Hepatocyte (in vitro differentiated cells): ENCODE data around the gene ISYNA1. TPM values are rescaled to one million over a fixed set of nuclear protein-coding genes. Genes with fewer than 3 reads are reported as not detected.

ENCODE experiments used
- DNase-seq: peaks from one replicate; pipeline ENCODE4 v3.0.0-alpha.2; 2016; ENCODE audit warnings: low spot score
- H2AFZ ChIP-seq: fragments of 200-600 bp; sonication (generic); 2 replicates; pipeline ENCODE4 v1.6.0; 2016; ENCODE audit warnings: antibody characterized with exemption, mild to moderate bottlenecking
- H3K27ac ChIP-seq: fragments of 200-600 bp; sonication (generic); 2 replicates; pipeline ENCODE4 v1.5.1; 2016; ENCODE audit warnings: mild to moderate bottlenecking
- H3K27me3 ChIP-seq: fragments of 200-600 bp; sonication (generic); 2 replicates; pipeline ENCODE4 v1.6.1; 2016
- H3K36me3 ChIP-seq: fragments of 200-600 bp; sonication (generic); replicated peaks from 2 replicates; pipeline ENCODE4 v1.5.1; 2016; ENCODE audit warnings: low read depth; ENCODE audit not compliant: insufficient read depth
- H3K4me1 ChIP-seq: fragments of 200-600 bp; sonication (generic); 2 replicates; pipeline ENCODE4 v1.5.1; 2016; ENCODE audit warnings: mild to moderate bottlenecking, moderate library complexity; ENCODE audit not compliant: insufficient read depth
- H3K4me2 ChIP-seq: fragments of 200-600 bp; sonication (generic); 2 replicates; pipeline ENCODE4 v1.6.0; 2016
- H3K4me3 ChIP-seq: fragments of 200-600 bp; sonication (generic); 2 replicates; pipeline ENCODE4 v1.5.1; 2016; ENCODE audit warnings: mild to moderate bottlenecking
- H3K79me2 ChIP-seq: fragments of 200-600 bp; sonication (generic); 2 replicates; pipeline ENCODE4 v1.6.0; 2017; ENCODE audit warnings: mild to moderate bottlenecking
- H3K9me2 ChIP-seq: fragments of 200-600 bp; sonication (generic); replicated peaks from 2 replicates; pipeline ENCODE4 v1.6.0; 2017; ENCODE audit warnings: mild to moderate bottlenecking; ENCODE audit not compliant: insufficient read depth
- H3K9me3 ChIP-seq: fragments of 200-600 bp; sonication (generic); 2 replicates; pipeline ENCODE4 v1.5.1; 2016; ENCODE audit warnings: low read depth, mild to moderate bottlenecking
- H4K20me1 ChIP-seq: fragments of 200-600 bp; sonication (generic); 2 replicates; pipeline ENCODE4 v1.6.0; 2016; ENCODE audit warnings: mild to moderate bottlenecking; ENCODE audit not compliant: insufficient read depth, poor library complexity, severe bottlenecking
- EZH2 ChIP-seq: fragments of 200-600 bp; sonication (generic); IDR thresholded peaks from 2 replicates; pipeline ENCODE4 v1.6.1; 2016; ENCODE audit warnings: antibody characterized with exemption, mild to moderate bottlenecking, borderline replicate concordance
- EZH2phosphoT487 ChIP-seq: fragments of 200-600 bp; sonication (generic); IDR thresholded peaks from one replicate; pipeline ENCODE4 v1.6.1; 2018; ENCODE audit warnings: antibody characterized with exemption, mild to moderate bottlenecking, low read depth, moderate library complexity; ENCODE audit not compliant: unreplicated experiment, severe bottlenecking
- WGBS: methylation state at CpG from one replicate; pipeline ENCODE4 v1.1.6; 2016; ENCODE audit warnings: low lambda C conversion rate; ENCODE audit errors: missing lambda C conversion rate; 5-methylcytosine and 5-hydroxymethylcytosine counted together
- polyA plus RNA-seq: library from polyadenylated mRNA; unstranded; fragments of >200 nt; fragmentation: Nextera tagmentation; extraction: Ambion mirVana; gene quantifications from 2 replicates; pipeline ENCODE4 v1.2.1, GENCODE V29; 2016
- total RNA-seq: library from RNA; depleted of rRNA; stranded (reverse); fragments of >200 nt; gene quantifications from 2 replicates; pipeline ENCODE4 v1.2.3, GENCODE V29; 2014
- TF ChIP-seq, protein P1 (sequence below): fragments of 200-600 bp; sonication (generic); IDR thresholded peaks from 2 replicates; pipeline ENCODE4 v1.5.1; 2016; ENCODE audit warnings: antibody characterized with exemption, mild to moderate bottlenecking; ENCODE audit not compliant: poor library complexity

ISYNA1 gene
- total and polyA plus RNA-seq, 2 experiments from 2014 or later, result 51.5 to 144 TPM

DNA sequence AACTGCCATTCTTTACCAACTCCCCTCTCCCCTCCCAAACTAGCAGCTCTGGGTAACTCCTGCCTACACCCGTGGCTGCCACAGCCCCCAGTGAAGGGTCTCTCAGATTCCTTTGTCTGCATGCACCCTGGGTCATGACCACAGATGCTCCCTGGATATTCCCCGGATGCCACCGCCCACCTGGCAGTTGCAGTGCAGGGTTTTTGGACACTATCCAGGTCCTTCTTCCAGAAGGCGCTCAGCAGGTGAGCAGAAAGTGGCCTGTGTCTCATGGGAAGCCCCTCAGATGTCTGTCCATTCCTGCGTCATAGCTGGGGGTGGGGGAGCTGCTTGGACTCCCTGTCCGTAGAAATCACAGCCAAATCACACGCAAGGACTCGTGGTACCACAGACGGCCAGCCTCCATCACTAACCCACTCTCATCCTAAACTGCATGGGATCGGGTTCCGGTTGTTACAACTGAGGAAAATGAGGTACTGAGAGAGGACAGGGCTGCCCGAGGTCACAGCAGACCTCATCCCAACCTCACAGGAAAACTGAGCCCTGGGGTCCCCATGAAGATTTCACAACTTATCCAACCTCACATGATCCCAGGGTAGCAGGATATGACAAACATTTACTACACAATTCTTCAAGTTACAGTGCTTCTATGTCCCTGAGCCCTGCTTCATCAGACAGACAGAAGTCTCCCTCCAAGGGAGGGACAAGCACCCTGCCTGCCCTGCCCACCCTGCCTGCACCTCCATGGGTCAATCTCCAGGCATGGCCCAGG is 45.4 kb upstream of the ISYNA1 start:
- H3K79me2 ChIP-seq, result peaks cover 84% of the 10 kb centered on the region
- no peak overlapping the region for H3K27ac ChIP-seq
- no peaks in the 10 kb centered on the region for H3K36me3 ChIP-seq
- H3K4me3 ChIP-seq, result no peak overlapping the region
- H3K9me3 ChIP-seq, result no peaks in the 10 kb centered on the region
- H3K27me3 ChIP-seq, result no peaks in the 10 kb centered on the region
- no peak for DNase-seq
- peaks cover 35% of the 10 kb centered on the region for H3K4me1 ChIP-seq
- no peak overlapping the region for H3K4me2 ChIP-seq
- no peaks in the 10 kb centered on the region for H3K9me2 ChIP-seq
- TF ChIP-seq, protein P1, sequence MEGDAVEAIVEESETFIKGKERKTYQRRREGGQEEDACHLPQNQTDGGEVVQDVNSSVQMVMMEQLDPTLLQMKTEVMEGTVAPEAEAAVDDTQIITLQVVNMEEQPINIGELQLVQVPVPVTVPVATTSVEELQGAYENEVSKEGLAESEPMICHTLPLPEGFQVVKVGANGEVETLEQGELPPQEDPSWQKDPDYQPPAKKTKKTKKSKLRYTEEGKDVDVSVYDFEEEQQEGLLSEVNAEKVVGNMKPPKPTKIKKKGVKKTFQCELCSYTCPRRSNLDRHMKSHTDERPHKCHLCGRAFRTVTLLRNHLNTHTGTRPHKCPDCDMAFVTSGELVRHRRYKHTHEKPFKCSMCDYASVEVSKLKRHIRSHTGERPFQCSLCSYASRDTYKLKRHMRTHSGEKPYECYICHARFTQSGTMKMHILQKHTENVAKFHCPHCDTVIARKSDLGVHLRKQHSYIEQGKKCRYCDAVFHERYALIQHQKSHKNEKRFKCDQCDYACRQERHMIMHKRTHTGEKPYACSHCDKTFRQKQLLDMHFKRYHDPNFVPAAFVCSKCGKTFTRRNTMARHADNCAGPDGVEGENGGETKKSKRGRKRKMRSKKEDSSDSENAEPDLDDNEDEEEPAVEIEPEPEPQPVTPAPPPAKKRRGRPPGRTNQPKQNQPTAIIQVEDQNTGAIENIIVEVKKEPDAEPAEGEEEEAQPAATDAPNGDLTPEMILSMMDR, result no peak
- no peak for TF ChIP-seq EZH2phosphoT487
- no peak for TF ChIP-seq EZH2
- peaks cover 51% of the 10 kb centered on the region for H4K20me1 ChIP-seq
- H2AFZ ChIP-seq, result no peak overlapping the region
- WGBS, result 91% methylated on average over 12 of the region's 12 CpGs

DNA sequence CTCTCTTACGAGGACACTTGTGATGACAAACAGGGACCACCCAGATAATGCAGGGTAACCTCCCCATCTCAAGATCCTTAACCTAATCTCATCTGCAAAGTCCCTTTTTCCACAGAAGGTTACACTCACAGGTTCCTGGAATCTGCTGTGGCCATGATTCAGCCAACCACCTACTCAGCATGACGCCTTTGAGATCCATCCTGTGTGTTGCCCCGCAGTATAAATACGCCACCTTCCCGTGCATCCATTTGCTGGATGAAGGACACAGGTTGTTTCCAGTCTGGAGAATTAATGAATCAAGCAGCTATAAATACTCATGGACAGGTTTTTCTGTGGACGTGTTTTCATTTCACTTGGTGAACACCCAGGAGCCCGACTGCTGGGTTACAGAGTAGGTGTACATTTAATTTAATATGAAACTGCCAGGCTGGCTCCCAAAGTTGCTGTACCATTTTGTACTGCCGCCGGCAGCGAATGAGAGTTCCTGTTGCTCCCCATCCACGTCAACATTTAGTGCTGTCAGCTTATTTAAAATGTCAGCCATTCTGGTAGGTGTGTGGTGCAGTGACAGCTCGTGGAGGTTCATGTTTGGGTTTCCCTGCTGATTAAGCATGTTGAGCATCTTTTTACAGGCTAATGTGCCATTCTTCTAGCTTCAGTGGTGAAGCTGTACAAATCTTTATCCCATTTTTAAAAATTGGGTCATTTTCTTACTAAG is 43.7 kb upstream of the ISYNA1 start:
- no peaks in the 10 kb centered on the region for H3K27me3 ChIP-seq
- WGBS, result 96% methylated on average over 12 of the region's 12 CpGs
- H3K79me2 ChIP-seq, result peaks cover 84% of the 10 kb centered on the region
- H3K4me3 ChIP-seq, result no peak overlapping the region
- TF ChIP-seq EZH2, result no peak
- TF ChIP-seq, protein P1, result no peak
- TF ChIP-seq EZH2phosphoT487, result no peak
- H3K9me3 ChIP-seq, result no peaks in the 10 kb centered on the region
- peaks cover 44% of the 10 kb centered on the region for H4K20me1 ChIP-seq
- no peak overlapping the region for H2AFZ ChIP-seq
- no peaks in the 10 kb centered on the region for H3K36me3 ChIP-seq
- H3K27ac ChIP-seq, result no peak overlapping the region
- peaks cover 32% of the 10 kb centered on the region for H3K4me1 ChIP-seq
- no peak overlapping the region for H3K4me2 ChIP-seq
- H3K9me2 ChIP-seq, result no peaks in the 10 kb centered on the region
- DNase-seq, result no peak

DNA sequence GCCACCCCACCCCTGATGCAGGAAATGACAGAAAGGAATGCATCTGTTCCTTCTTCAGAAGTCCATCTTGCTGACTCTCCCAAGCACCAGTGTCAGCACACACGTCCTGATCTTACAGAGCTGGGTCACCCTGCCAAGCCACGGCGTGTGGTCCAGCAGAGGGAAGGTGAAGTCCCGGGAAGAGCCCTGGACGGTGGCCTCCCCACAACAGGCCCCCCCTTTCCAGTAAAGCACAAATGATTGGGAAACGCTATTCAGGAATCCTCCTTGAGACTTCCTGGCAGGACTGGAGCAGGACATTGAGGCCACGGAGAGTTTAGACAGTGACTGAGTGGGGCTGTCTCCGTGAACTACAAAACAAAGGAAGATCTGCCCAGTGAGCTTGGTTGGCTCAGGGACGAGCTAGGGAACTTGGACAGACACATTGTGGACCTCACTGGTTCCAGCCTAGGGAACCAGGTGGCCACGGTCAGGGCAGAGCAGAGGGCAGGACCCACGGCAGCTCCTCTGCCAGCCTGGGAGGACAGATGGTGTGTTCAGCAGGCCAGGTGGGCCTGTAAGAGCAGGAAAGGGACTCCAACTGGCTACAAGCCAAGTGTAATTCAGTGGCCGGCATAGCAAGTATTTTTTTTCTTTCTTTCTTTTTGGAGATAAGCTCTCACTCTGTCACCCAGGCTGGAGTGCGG is 42.2 kb upstream of the ISYNA1 start:
- peak overlapping the region; percentile 89 for H3K27ac ChIP-seq
- no peaks in the 10 kb centered on the region for H3K9me3 ChIP-seq
- peaks cover 23% of the 10 kb centered on the region for H3K4me1 ChIP-seq
- peaks cover 85% of the 10 kb centered on the region for H3K79me2 ChIP-seq
- H3K36me3 ChIP-seq, result no peaks in the 10 kb centered on the region
- no peak for TF ChIP-seq EZH2
- TF ChIP-seq, protein P1, result no peak
- H3K27me3 ChIP-seq, result no peaks in the 10 kb centered on the region
- peaks cover 42% of the 10 kb centered on the region for H4K20me1 ChIP-seq
- no peak overlapping the region for H3K4me3 ChIP-seq
- no peak overlapping the region for H3K4me2 ChIP-seq
- H3K9me2 ChIP-seq, result no peaks in the 10 kb centered on the region
- H2AFZ ChIP-seq, result no peak overlapping the region
- 67% methylated on average over 13 of the region's 13 CpGs for WGBS
- DNase-seq, result no peak
